GM12874 (cell line): ENCODE measurements around the gene SNRPD1.

Experiments
- TF ChIP-seq, protein P1 (sequence below): IDR thresholded peaks from 2 replicates; pipeline ENCODE4 v1.5.1; 2011; ENCODE audit warnings: low read depth, mild to moderate bottlenecking, control low read depth, low read length, moderate library complexity; ENCODE audit not compliant: insufficient read depth

SNRPD1 gene

DNA sequence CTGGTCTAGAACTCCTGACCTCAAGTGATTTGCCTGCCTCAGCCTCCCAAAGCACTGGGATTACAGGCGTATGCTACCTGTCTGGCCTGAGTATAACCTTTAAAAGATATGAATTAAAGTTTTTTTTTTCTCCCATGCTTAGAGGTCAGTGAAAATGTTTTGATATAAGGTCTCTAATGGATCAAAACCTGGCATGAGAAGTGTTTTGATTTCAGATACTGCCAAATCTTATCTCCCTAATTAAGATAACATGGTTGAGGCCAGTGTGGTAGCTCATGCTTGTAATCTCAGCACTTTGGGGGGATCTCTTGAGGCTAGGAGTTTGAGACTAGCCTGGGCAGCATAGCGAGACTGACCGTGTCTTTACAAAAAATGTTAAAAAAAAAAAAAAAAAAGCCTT lies 41.2 kb downstream of the SNRPD1 start:
- TF ChIP-seq, protein P1, sequence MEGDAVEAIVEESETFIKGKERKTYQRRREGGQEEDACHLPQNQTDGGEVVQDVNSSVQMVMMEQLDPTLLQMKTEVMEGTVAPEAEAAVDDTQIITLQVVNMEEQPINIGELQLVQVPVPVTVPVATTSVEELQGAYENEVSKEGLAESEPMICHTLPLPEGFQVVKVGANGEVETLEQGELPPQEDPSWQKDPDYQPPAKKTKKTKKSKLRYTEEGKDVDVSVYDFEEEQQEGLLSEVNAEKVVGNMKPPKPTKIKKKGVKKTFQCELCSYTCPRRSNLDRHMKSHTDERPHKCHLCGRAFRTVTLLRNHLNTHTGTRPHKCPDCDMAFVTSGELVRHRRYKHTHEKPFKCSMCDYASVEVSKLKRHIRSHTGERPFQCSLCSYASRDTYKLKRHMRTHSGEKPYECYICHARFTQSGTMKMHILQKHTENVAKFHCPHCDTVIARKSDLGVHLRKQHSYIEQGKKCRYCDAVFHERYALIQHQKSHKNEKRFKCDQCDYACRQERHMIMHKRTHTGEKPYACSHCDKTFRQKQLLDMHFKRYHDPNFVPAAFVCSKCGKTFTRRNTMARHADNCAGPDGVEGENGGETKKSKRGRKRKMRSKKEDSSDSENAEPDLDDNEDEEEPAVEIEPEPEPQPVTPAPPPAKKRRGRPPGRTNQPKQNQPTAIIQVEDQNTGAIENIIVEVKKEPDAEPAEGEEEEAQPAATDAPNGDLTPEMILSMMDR: no peak

DNA sequence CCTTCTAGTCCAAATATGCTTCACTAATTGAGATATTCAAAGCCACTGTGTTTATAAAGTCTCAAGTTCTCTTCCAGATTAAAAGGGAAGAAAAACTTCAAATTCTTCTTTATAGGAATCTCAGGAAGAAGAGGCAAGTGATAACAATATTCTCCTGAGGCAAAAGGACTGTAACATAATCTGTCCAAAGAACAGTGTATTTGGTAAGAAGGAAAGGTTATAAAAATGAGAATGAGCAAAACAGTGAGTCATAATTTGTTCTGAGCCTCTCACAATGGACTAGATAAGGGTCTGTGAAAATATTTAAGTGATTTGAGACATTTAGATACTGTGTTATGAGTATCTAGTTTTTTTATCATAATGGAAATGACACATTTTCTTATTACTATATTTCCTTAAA lies 44.3 kb downstream of the SNRPD1 start:
- TF ChIP-seq, protein P1: no peak

DNA sequence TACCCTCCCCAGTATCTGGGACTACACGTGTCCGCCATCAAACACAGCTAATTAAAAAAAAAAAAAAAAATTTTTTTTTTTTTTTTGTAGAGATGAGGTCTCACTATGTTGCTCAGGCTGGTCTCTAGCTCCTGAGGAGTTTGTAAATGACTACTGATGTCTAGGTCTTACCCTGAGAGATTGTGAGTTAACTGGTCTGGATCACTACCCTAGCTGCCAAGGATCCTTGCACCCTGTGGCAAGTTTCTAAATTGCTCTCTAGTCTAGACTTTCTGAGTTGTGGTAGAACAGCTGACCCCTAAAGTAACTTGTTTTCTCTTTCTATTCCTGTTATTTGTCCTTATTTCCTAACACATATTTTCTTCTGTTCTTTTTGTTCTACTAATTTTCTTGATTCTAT lies 48.0 kb downstream of the SNRPD1 start:
- TF ChIP-seq, protein P1: no peak

DNA sequence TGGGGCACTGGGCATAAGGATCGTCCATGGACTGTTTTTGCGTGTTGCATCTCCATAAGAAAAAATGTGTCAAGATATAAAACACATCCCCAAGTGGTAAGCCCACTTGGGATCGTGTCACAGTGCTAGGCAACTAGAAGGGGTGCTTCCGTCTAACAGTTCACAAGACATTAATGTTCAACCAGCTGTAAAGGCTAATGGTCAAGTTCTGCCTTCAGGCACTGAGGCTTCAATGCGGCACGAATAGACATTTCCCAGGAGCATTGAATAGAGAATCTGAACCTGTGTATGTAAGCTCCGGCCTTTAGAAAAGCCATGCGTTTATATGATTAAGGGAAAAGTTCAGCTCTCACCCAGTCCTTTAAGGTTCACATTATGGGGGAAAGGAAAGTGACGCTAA lies 50.5 kb downstream of the SNRPD1 start:
- TF ChIP-seq, protein P1: no peak

GRCh38 chr18:21663578-21663977 lies 51.5 kb downstream of the SNRPD1 start:
- TF ChIP-seq, protein P1: no peak

GRCh38 chr18:21664069-21664468 lies 52.0 kb downstream of the SNRPD1 start:
- TF ChIP-seq, protein P1: no peak

DNA sequence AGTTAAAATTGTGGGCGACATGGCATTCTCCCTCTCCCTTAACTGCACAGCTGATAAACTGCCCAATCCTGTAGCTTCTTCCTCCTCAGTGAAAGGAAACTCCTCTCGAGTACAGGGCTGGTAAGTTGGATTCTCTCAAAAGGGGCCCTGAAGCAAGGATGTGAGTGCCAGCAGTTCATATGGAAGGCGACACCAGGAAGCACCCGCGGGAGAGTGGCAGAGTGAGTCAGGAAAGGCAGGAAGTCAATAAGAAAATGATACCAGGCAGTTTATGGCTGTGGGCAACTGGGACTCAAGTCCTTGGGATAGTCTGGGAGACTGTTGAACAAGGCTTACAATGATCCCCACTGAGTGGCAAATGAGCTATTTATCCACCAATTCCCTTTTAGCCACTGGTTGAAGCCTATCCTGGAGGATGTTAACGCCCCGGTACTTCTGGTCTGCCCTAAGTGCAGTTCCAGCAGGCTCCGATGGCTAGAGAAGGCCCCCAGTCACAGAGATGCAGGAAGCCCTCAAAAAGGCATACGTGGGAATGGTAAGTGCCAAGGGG lies 57.7 kb downstream of the SNRPD1 start:
- TF ChIP-seq, protein P1: no peak
